H9 (cell line): Measurements from ENCODE around the gene ST6GALNAC3. TPM values are rescaled to one million over a fixed set of nuclear protein-coding genes. Genes with fewer than 3 reads are reported as not detected.

ENCODE experiments used
- DNase-seq: peaks from one replicate; pipeline ENCODE4 v3.0.0-alpha.2; 2017
- H2AFZ ChIP-seq: one replicate; pipeline ENCODE4 v1.6.1; 2013; ENCODE audit warnings: mild to moderate bottlenecking, low read length, control low read depth, moderate library complexity
- H2AK5ac ChIP-seq: 2 replicates; pipeline ENCODE4 v1.6.1; 2013; ENCODE audit warnings: low read length, control low read depth, mixed read lengths; ENCODE audit not compliant: insufficient read length
- H2BK120ac ChIP-seq: one replicate; pipeline ENCODE4 v1.6.1; 2013; ENCODE audit warnings: low read depth, mild to moderate bottlenecking, low read length, control low read depth, inconsistent platforms; ENCODE audit not compliant: poor library complexity, severe bottlenecking
- H2BK12ac ChIP-seq: 2 replicates; pipeline ENCODE4 v1.6.1; 2013; ENCODE audit warnings: low read length, control low read depth, mixed read lengths, low read depth; ENCODE audit not compliant: insufficient read length
- H2BK15ac ChIP-seq: 2 replicates; pipeline ENCODE4 v1.6.1; 2013; ENCODE audit warnings: low read depth, low read length, control low read depth
- H2BK20ac ChIP-seq: one replicate; pipeline ENCODE4 v1.6.1; 2013; ENCODE audit warnings: low read depth, mild to moderate bottlenecking, low read length, control low read depth, inconsistent platforms; ENCODE audit not compliant: poor library complexity, severe bottlenecking
- H2BK5ac ChIP-seq: 2 replicates; pipeline ENCODE4 v1.6.1; 2013; ENCODE audit warnings: low read length, control low read depth, mixed read lengths; ENCODE audit not compliant: insufficient read length
- H3K14ac ChIP-seq: 2 replicates; pipeline ENCODE4 v1.6.1; 2013; ENCODE audit warnings: low read length, control low read depth; ENCODE audit not compliant: insufficient read depth
- H3K18ac ChIP-seq: 2 replicates; pipeline ENCODE4 v1.6.1; 2013; ENCODE audit warnings: low read depth, mild to moderate bottlenecking, mixed read lengths, low read length, control low read depth; ENCODE audit not compliant: insufficient read length
- H3K23ac ChIP-seq: 2 replicates; pipeline ENCODE4 v1.6.1; 2013; ENCODE audit warnings: low read length, control low read depth, mixed read lengths, low read depth; ENCODE audit not compliant: insufficient read length
- H3K23me2 ChIP-seq: 2 replicates; pipeline ENCODE4 v1.6.1; 2013; ENCODE audit warnings: low read depth, mild to moderate bottlenecking, mixed read lengths, low read length, control low read depth; ENCODE audit not compliant: insufficient read length, poor library complexity, severe bottlenecking
- H3K27ac ChIP-seq: 2 replicates; pipeline ENCODE4 v1.5.1; 2013; ENCODE audit warnings: low read length, control low read depth, mixed read lengths, low read depth; ENCODE audit not compliant: insufficient read length
- H3K27me3 ChIP-seq: 2 replicates; pipeline ENCODE4 v1.6.1; 2013; ENCODE audit warnings: low read length, control low read depth, inconsistent platforms; ENCODE audit not compliant: insufficient read depth
- H3K4ac ChIP-seq: 2 replicates; pipeline ENCODE4 v1.6.1; 2013; ENCODE audit warnings: low read depth, mild to moderate bottlenecking, control low read depth, inconsistent platforms, low read length, moderate library complexity
- H3K4me1 ChIP-seq: 2 replicates; pipeline ENCODE4 v1.6.1; 2013; ENCODE audit warnings: low read length, control low read depth, inconsistent platforms; ENCODE audit not compliant: insufficient read depth
- H3K4me2 ChIP-seq: 2 replicates; pipeline ENCODE4 v1.6.1; 2013; ENCODE audit warnings: low read length, control low read depth, mixed read lengths; ENCODE audit not compliant: insufficient read length, insufficient read depth
- H3K56ac ChIP-seq: 2 replicates; pipeline ENCODE4 v1.6.1; 2013; ENCODE audit warnings: low read depth, mild to moderate bottlenecking, mixed read lengths, low read length, control low read depth; ENCODE audit not compliant: insufficient read length
- H3K79me1 ChIP-seq: 2 replicates; pipeline ENCODE4 v1.6.1; 2013; ENCODE audit warnings: low read depth, mild to moderate bottlenecking, moderate library complexity, low read length, control low read depth, inconsistent platforms; ENCODE audit not compliant: insufficient read depth, poor library complexity, severe bottlenecking
- H3K79me2 ChIP-seq: 2 replicates; pipeline ENCODE4 v1.6.1; 2013; ENCODE audit warnings: low read length, control low read depth, inconsistent platforms; ENCODE audit not compliant: insufficient read depth
- H3K9ac ChIP-seq: 2 replicates; pipeline ENCODE4 v1.6.1; 2013; ENCODE audit warnings: low read length, control low read depth, mixed read lengths; ENCODE audit not compliant: insufficient read length; ENCODE audit errors: extremely low read depth
- H3K9me3 ChIP-seq: one replicate; pipeline ENCODE4 v1.6.1; 2013; ENCODE audit warnings: low read depth, low read length, inconsistent platforms; ENCODE audit not compliant: control insufficient read depth
- H3T11ph ChIP-seq: one replicate; pipeline ENCODE4 v1.6.1; 2013; ENCODE audit warnings: mild to moderate bottlenecking, low read length, control low read depth, inconsistent platforms
- H4K20me1 ChIP-seq: one replicate; pipeline ENCODE4 v1.6.1; 2013; ENCODE audit not compliant: control insufficient read depth, insufficient read length, insufficient read depth
- H4K5ac ChIP-seq: 2 replicates; pipeline ENCODE4 v1.6.1; 2013; ENCODE audit warnings: low read depth, mild to moderate bottlenecking, mixed read lengths, low read length, control low read depth; ENCODE audit not compliant: insufficient read length
- H4K8ac ChIP-seq: replicated peaks from 2 replicates; pipeline ENCODE4 v1.6.1; 2013; ENCODE audit warnings: low read length, control low read depth, mixed read lengths, low read depth; ENCODE audit not compliant: insufficient read length
- H4K91ac ChIP-seq: 2 replicates; pipeline ENCODE4 v1.6.1; 2013; ENCODE audit warnings: low read depth, mild to moderate bottlenecking, moderate library complexity, mixed read lengths, low read length, control low read depth; ENCODE audit not compliant: insufficient read length
- H3K27ac Mint-ChIP-seq, 3 experiments: 2 replicates in 2 of 3; 3 replicates in 1 of 3; pipeline ENCODE4 v1.8.0; 2020 to 2021; ENCODE audit warnings: mixed read lengths in 3 of 3, mild to moderate bottlenecking in 1 of 3, moderate library complexity in 1 of 3
- H3K27me3 Mint-ChIP-seq: 2 replicates; pipeline ENCODE4 v1.8.0; 2021; ENCODE audit warnings: low read depth, mild to moderate bottlenecking, moderate library complexity, mixed read lengths
- H3K36me3 Mint-ChIP-seq, 3 experiments: 2 replicates in 2 of 3; 3 replicates in 1 of 3; pipeline ENCODE4 v1.8.0; 2020 to 2021; ENCODE audit warnings: low read depth in 3 of 3, mixed read lengths in 3 of 3; ENCODE audit not compliant: insufficient read depth in 1 of 3
- H3K4me1 Mint-ChIP-seq, 2 experiments: 2 replicates each; pipeline ENCODE4 v1.8.0; 2020; ENCODE audit warnings: mixed read lengths in 2 of 2
- H3K4me3 Mint-ChIP-seq, 2 experiments: 2 replicates in 1 of 2; 3 replicates in 1 of 2; pipeline ENCODE4 v1.8.0; 2020 to 2021; ENCODE audit warnings: mild to moderate bottlenecking in 2 of 2, mixed read lengths in 2 of 2, moderate library complexity in 1 of 2
- H3K9me3 Mint-ChIP-seq, 2 experiments: 2 replicates in 1 of 2; 3 replicates in 1 of 2; pipeline ENCODE4 v1.8.0; 2020; ENCODE audit warnings: mild to moderate bottlenecking in 2 of 2, mixed read lengths in 2 of 2, moderate library complexity in 1 of 2
- CTCF ChIP-seq: fragments of 200-600 bp; sonication (generic); conservative IDR thresholded peaks from 3 replicates; pipeline ENCODE4 v1.8.0; 2021; ENCODE audit warnings: antibody characterized with exemption, mild to moderate bottlenecking
- WGBS: extraction: QIAGEN DNeasy Blood & Tissue Kit; methylation state at CpG from one replicate; pipeline ENCODE4 v1.1.7; 2013; ENCODE audit warnings: missing lambda C conversion rate, low lambda C conversion rate, mixed read lengths; ENCODE audit not compliant: insufficient read length; ENCODE audit errors: extremely low coverage; 5-methylcytosine and 5-hydroxymethylcytosine counted together
- total RNA-seq: library from RNA; stranded (reverse); gene quantifications from 2 replicates; pipeline ENCODE4 v1.2.1, GENCODE V29; 2021

The ST6GALNAC3 gene
- total RNA-seq, 1 experiment from 2014 or later: 11.2 TPM

GRCh38 chr1:76279101-76279748 is 204.7 kb downstream of the ST6GALNAC3 start:
- DNase-seq: no peak
- Mint-ChIP-seq H3K4me1 (peaks cover 6 to 15% of the 10 kb centered on the region in 2 experiments), H3K4me3 (no peak overlapping the region), H3K27me3 (no peaks in the 10 kb centered on the region), H3K27ac (peak overlapping the region in 2 of 3 experiments; percentile 82 to 87; a peak in 6 of 7 replicates), H3K36me3 (no peaks in the 10 kb centered on the region), H3K9me3 (no peaks in the 10 kb centered on the region)
- Histone ChIP-seq H3K27me3 (no peaks in the 10 kb centered on the region), H4K20me1 (no peaks in the 10 kb centered on the region), H3K14ac (no peak overlapping the region), H4K5ac (no peak overlapping the region), H2BK120ac (no peak overlapping the region), H3K9ac (no peak overlapping the region), H3K56ac (no peak overlapping the region), H3K4ac (no peak overlapping the region), H3K27ac (no peak overlapping the region), H3K23me2 (no peaks in the 10 kb centered on the region), H3T11ph (no peak overlapping the region), H2BK12ac (no peak overlapping the region), H4K8ac (no peak overlapping the region), H2AK5ac (no peak overlapping the region), H3K4me1 (no peaks in the 10 kb centered on the region), H3K23ac (no peak overlapping the region), H2BK15ac (no peak overlapping the region), H2BK20ac (no peak overlapping the region), H2AFZ (no peak overlapping the region), H3K9me3 (no peaks in the 10 kb centered on the region), H3K4me2 (no peak overlapping the region), H3K18ac (no peak overlapping the region), H4K91ac (no peak overlapping the region), H3K79me1 (no peaks in the 10 kb centered on the region), H2BK5ac (no peak overlapping the region), H3K79me2 (no peaks in the 10 kb centered on the region)
- no peak for TF ChIP-seq CTCF
- no CpG with 5 or more reads among the region's 14 CpGs for WGBS
